HL-60 (cell line): ENCODE results near the gene APPBP2.

Experiments
- DNase-seq, 2 experiments: peaks; one replicate each; pipeline ENCODE4 v3.0.0-alpha.2; 2010 to 2020; ENCODE audit warnings: low read depth in 1 of 2, low spot score in 1 of 2
- H3K27ac ChIP-seq: fragments of 250-450 bp; sonication (Bioruptor Pico); replicated peaks from 2 replicates; pipeline ENCODE4 v1.5.1; 2020; ENCODE audit warnings: mild to moderate bottlenecking, moderate library complexity
- H3K27me3 ChIP-seq: fragments of 250-450 bp; sonication (Bioruptor Pico); 2 replicates; pipeline ENCODE4 v1.5.1; 2021; ENCODE audit warnings: mild to moderate bottlenecking, moderate library complexity; ENCODE audit not compliant: insufficient read depth, poor library complexity, severe bottlenecking
- H3K4me3 ChIP-seq: replicated peaks from 2 replicates; pipeline ENCODE4 v1.5.1; 2011; ENCODE audit warnings: mild to moderate bottlenecking, control low read depth, low read length; ENCODE audit not compliant: insufficient read depth
- GABPA ChIP-seq: IDR thresholded peaks from 2 replicates; pipeline ENCODE4 v1.6.1; 2012; ENCODE audit warnings: low read depth
- POLR2AphosphoS5 ChIP-seq: IDR thresholded peaks from 2 replicates; pipeline ENCODE4 v1.6.1; 2012; ENCODE audit warnings: low read depth
- SPI1 ChIP-seq: IDR thresholded peaks from 2 replicates; pipeline ENCODE4 v1.6.1; 2012; ENCODE audit warnings: low read depth, mild to moderate bottlenecking, borderline replicate concordance
- TF ChIP-seq, protein P1 (sequence below): IDR thresholded peaks from one replicate; pipeline ENCODE4 v1.5.1; 2011; ENCODE audit warnings: low read length, control low read depth, inconsistent platforms; ENCODE audit not compliant: insufficient read depth
- TF ChIP-seq, protein P2 (sequence below): IDR thresholded peaks from 2 replicates; pipeline ENCODE4 v1.6.1; 2012; ENCODE audit warnings: low read depth; ENCODE audit not compliant: insufficient replicate concordance

APPBP2 gene

DNA sequence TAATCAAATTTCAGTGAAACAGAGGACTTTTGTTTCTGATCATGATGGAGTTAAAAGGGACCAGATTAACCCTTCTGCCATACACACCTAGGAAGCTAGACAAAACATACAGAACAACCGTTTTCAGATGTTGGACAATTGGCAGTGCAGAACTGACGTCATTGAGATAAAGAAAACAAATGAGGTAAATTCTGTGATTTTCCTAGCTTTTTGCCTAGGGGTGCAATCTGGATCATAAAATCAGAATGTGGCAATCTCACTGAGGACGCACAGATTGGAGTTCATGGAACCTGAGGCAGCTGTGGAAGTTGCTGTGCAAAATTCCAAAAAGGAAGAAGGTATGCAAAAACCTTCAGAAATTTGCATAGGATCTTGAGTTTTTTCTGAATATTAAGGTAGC, 119.2 kb downstream of the APPBP2 start:
- Histone ChIP-seq H3K27ac (no peak overlapping the region), H3K27me3 (no peaks in the 10 kb centered on the region), H3K4me3 (no peak overlapping the region)
- TF ChIP-seq, protein P1, sequence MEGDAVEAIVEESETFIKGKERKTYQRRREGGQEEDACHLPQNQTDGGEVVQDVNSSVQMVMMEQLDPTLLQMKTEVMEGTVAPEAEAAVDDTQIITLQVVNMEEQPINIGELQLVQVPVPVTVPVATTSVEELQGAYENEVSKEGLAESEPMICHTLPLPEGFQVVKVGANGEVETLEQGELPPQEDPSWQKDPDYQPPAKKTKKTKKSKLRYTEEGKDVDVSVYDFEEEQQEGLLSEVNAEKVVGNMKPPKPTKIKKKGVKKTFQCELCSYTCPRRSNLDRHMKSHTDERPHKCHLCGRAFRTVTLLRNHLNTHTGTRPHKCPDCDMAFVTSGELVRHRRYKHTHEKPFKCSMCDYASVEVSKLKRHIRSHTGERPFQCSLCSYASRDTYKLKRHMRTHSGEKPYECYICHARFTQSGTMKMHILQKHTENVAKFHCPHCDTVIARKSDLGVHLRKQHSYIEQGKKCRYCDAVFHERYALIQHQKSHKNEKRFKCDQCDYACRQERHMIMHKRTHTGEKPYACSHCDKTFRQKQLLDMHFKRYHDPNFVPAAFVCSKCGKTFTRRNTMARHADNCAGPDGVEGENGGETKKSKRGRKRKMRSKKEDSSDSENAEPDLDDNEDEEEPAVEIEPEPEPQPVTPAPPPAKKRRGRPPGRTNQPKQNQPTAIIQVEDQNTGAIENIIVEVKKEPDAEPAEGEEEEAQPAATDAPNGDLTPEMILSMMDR, result no peak
- no peak for TF ChIP-seq SPI1
- DNase-seq, result no peak

DNA sequence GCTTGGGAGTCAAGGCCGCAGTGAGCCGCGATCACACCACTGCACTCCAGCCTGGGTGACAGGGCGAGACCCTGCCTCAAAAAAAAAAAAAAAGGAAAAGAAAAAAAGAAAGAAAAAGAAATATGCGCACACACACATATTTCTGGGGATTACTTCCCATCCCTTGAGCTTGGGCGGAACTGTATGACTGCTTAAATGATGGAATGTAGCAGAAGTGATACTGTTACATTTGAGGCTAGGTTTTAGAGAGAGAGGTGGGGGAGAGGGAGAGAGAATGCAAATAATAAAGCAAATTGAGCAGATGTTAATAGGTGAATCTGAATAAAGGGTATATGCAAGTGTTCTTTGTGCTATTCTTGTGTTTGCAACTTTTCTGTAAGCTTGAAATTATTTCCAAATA, 122.1 kb downstream of the APPBP2 start:
- Histone ChIP-seq H3K4me3 (no peak overlapping the region), H3K27me3 (no peaks in the 10 kb centered on the region), H3K27ac (no peak overlapping the region)
- TF ChIP-seq SPI1 (no peak), POLR2AphosphoS5 (no peak), GABPA (no peak)
- TF ChIP-seq, protein P2, sequence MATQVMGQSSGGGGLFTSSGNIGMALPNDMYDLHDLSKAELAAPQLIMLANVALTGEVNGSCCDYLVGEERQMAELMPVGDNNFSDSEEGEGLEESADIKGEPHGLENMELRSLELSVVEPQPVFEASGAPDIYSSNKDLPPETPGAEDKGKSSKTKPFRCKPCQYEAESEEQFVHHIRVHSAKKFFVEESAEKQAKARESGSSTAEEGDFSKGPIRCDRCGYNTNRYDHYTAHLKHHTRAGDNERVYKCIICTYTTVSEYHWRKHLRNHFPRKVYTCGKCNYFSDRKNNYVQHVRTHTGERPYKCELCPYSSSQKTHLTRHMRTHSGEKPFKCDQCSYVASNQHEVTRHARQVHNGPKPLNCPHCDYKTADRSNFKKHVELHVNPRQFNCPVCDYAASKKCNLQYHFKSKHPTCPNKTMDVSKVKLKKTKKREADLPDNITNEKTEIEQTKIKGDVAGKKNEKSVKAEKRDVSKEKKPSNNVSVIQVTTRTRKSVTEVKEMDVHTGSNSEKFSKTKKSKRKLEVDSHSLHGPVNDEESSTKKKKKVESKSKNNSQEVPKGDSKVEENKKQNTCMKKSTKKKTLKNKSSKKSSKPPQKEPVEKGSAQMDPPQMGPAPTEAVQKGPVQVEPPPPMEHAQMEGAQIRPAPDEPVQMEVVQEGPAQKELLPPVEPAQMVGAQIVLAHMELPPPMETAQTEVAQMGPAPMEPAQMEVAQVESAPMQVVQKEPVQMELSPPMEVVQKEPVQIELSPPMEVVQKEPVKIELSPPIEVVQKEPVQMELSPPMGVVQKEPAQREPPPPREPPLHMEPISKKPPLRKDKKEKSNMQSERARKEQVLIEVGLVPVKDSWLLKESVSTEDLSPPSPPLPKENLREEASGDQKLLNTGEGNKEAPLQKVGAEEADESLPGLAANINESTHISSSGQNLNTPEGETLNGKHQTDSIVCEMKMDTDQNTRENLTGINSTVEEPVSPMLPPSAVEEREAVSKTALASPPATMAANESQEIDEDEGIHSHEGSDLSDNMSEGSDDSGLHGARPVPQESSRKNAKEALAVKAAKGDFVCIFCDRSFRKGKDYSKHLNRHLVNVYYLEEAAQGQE, result no peak
- TF ChIP-seq, protein P1, result no peak
- DNase-seq, result no peak

DNA sequence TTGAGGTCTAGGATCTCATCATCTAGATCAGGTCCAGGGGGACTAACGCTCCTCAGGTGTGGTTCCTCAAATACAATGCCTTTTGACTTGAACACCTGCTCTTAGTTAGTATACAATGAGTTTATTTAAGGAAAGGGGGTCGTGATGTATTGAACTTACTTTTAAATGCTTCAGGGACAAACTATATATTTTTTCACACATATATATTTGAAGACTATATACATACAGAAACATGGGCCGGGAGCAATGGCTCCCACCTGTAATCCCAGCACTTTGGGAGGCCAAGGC, 122.6 kb downstream of the APPBP2 start:
- no peak for TF ChIP-seq POLR2AphosphoS5
- TF ChIP-seq, protein P2, result no peak
- no peak for TF ChIP-seq GABPA
- TF ChIP-seq, protein P1, result no peak
- TF ChIP-seq SPI1, result no peak
- H3K27ac ChIP-seq, result no peak overlapping the region
- no peak overlapping the region for H3K4me3 ChIP-seq
- DNase-seq, result no peak
- no peaks in the 10 kb centered on the region for H3K27me3 ChIP-seq

DNA sequence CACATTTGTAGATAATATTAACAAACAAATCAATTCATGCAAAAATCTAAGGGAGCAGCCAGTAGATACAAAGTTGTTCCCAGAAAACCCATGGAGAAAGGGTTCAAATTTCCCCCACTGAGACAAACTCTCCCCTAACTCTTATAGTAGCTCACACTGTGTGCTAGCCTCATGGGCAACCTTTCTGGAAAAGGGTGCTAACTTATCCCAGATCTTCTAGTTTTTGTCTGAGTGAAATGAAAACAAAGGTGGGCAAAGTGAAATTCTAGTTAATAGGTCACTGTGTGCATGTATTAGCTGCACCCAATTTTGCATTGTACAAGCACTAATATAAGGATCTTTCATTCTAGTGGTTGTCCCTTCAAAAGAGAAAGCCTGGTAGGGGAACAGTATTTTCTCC, 124.2 kb downstream of the APPBP2 start:
- DNase-seq, result no peak
- no peak overlapping the region for H3K4me3 ChIP-seq
- H3K27ac ChIP-seq, result no peak overlapping the region
- no peaks in the 10 kb centered on the region for H3K27me3 ChIP-seq
- TF ChIP-seq, protein P2, result no peak
- TF ChIP-seq, protein P1, result no peak
- TF ChIP-seq GABPA, result no peak
- TF ChIP-seq POLR2AphosphoS5, result no peak
- TF ChIP-seq SPI1, result no peak
